PC-9 (cell line): Measurements from ENCODE around the gene RBFOX1. TPM values are rescaled to one million over a fixed set of nuclear protein-coding genes. Genes with fewer than 3 reads are reported as not detected.

Experiments used
- BruUV-seq: library from RNA; stranded (reverse); fragments of 400-500 nt; replicated peaks from 2 replicates; lab custom pipeline; 2021; lab: Mats Ljungman, UMichigan
- CTCF ChIA-PET: fragments of 300-600 bp; sonication (Branson Sonifier 250); formaldehyde crosslinking; loops from one replicate; lab custom pipeline; 2022; ENCODE audit warnings: antibody characterized with exemption; lab: Charles Lee
- POLR2A ChIA-PET: fragments of 300-600 bp; sonication (Branson Sonifier 250); formaldehyde crosslinking; loops from one replicate; lab custom pipeline; 2022; ENCODE audit warnings: antibody characterized with exemption; ENCODE audit not compliant: unreplicated experiment; lab: Charles Lee
- DNase-seq, 2 experiments: peaks; one replicate each; pipeline versions ENCODE4 v3.0.0 to v3.0.0-alpha.2; 2015 to 2022; ENCODE audit warnings: mixed read lengths in 1 of 2
- H2AFZ ChIP-seq: fragments of 200-600 bp; sonication (generic); 2 replicates; pipeline ENCODE4 v1.8.1; 2017; ENCODE audit warnings: antibody characterized with exemption
- H3F3A ChIP-seq: fragments of 200-600 bp; sonication (generic); 2 replicates; pipeline ENCODE4 v1.8.1; 2017; ENCODE audit warnings: antibody characterized with exemption, mild to moderate bottlenecking, low read depth; ENCODE audit not compliant: insufficient read depth
- H3K27ac ChIP-seq: fragments of 200-600 bp; sonication (generic); 2 replicates; pipeline ENCODE4 v1.6.1; 2016; ENCODE audit warnings: mixed run types
- H3K27me3 ChIP-seq: fragments of 200-600 bp; sonication (generic); 2 replicates; pipeline ENCODE4 v1.6.1; 2016; ENCODE audit warnings: low read depth, mixed run types; ENCODE audit not compliant: insufficient read depth
- H3K36me3 ChIP-seq: fragments of 200-600 bp; sonication (generic); 2 replicates; pipeline ENCODE4 v1.6.1; 2016; ENCODE audit warnings: low read depth, mixed run types
- H3K4me1 ChIP-seq: fragments of 200-600 bp; sonication (generic); replicated peaks from 2 replicates; pipeline ENCODE4 v1.6.1; 2016; ENCODE audit warnings: mixed run types; ENCODE audit not compliant: insufficient read depth
- H3K4me2 ChIP-seq: fragments of 200-600 bp; sonication (generic); 2 replicates; pipeline ENCODE4 v1.6.1; 2017; ENCODE audit warnings: mixed run types
- H3K4me3 ChIP-seq: fragments of 200-600 bp; sonication (generic); 2 replicates; pipeline ENCODE4 v1.6.1; 2016; ENCODE audit warnings: mixed run types
- H3K79me2 ChIP-seq: fragments of 200-600 bp; sonication (generic); 2 replicates; pipeline ENCODE4 v1.6.1; 2017; ENCODE audit warnings: low read depth, mixed run types
- H3K9me2 ChIP-seq: fragments of 200-600 bp; sonication (generic); 2 replicates; pipeline ENCODE4 v1.8.1; 2017; ENCODE audit warnings: mild to moderate bottlenecking; ENCODE audit not compliant: insufficient read depth
- H3K9me3 ChIP-seq: fragments of 200-600 bp; sonication (generic); 2 replicates; pipeline ENCODE4 v1.8.1; 2016; ENCODE audit warnings: low read depth; ENCODE audit not compliant: insufficient read depth
- H4K20me1 ChIP-seq: fragments of 200-600 bp; sonication (generic); 2 replicates; pipeline ENCODE4 v1.8.1; 2017; ENCODE audit not compliant: insufficient read depth
- CTCF ChIP-seq: fragments of 200-600 bp; sonication (generic); conservative IDR thresholded peaks from 2 replicates; pipeline ENCODE4 v1.6.1; 2017; ENCODE audit warnings: mixed run types, antibody characterized with exemption, mild to moderate bottlenecking, moderate library complexity
- EZH2 ChIP-seq: fragments of 200-600 bp; sonication (generic); IDR thresholded peaks from 2 replicates; pipeline ENCODE4 v1.8.0; 2017; ENCODE audit warnings: antibody characterized with exemption, low read depth
- intact Hi-C: fragments of 100-400 bp; cut with micrococcal nuclease; formaldehyde crosslinking; loops from one replicate; pipeline ENCODE4 v1.10.0; 2022; ENCODE audit not compliant: unreplicated experiment
- total RNA-seq: library from RNA; stranded (reverse); gene quantifications from 2 replicates; pipeline ENCODE4 v1.2.3, GENCODE V29; 2021

The RBFOX1 gene
- total RNA-seq, 1 experiment from 2014 or later, result not detected

- H3K27ac ChIP-seq, result no peak overlapping the region
- no peaks in the 10 kb centered on the region for H3K4me1 ChIP-seq
- no peaks in the 10 kb centered on the region for H4K20me1 ChIP-seq
- ChIA-PET POLR2A (no interaction called here), CTCF (no interaction called here)
- H3K9me2 ChIP-seq, result no peaks in the 10 kb centered on the region
- H3K9me3 ChIP-seq, result no peaks in the 10 kb centered on the region
- H3K79me2 ChIP-seq, result no peaks in the 10 kb centered on the region
- H3K36me3 ChIP-seq, result no peaks in the 10 kb centered on the region
- no peaks in the 10 kb centered on the region for H3F3A ChIP-seq
- intact Hi-C loops, result no loop called here
- no peak overlapping the region for H3K4me2 ChIP-seq
- DNase-seq, result no peak
- no peak overlapping the region for H3K4me3 ChIP-seq
- no peak overlapping the region for H2AFZ ChIP-seq
- peaks cover 22% of the 10 kb centered on the region for H3K27me3 ChIP-seq
- BruUV-seq, result no TSS peak
- TF ChIP-seq EZH2, result no peak
- TF ChIP-seq CTCF, result no peak
These were observed 229.3 kb downstream of the RBFOX1 start for GRCh38 chr16:7561908-7562405.

DNA sequence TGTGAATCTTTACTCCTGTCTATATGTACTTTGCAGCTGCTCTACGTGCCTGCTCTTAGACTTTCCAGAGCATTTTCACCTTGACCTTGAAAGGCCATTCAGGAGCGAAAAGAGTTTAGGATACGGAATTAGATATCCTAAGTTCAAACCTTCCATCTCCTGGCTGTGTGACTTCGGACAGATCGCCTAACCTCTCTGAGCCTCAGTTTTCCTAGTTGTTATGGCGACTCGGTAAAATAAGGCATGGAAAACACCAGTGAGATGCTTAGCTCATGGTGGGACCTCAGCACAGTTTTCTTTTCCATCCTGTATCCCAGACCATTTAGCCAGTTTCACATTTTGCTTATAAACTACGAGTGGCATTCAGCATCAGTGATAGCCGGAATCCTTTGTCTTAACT lies 233.7 kb downstream of the RBFOX1 start:
- TF ChIP-seq EZH2, result no peak
- no peak for TF ChIP-seq CTCF
- H4K20me1 ChIP-seq, result no peaks in the 10 kb centered on the region
- H3K27me3 ChIP-seq, result peaks cover 18% of the 10 kb centered on the region
- no peak overlapping the region for H3K27ac ChIP-seq
- H3K4me3 ChIP-seq, result no peak overlapping the region
- ChIA-PET CTCF (no interaction called here), POLR2A (no interaction called here)
- H3K9me3 ChIP-seq, result no peaks in the 10 kb centered on the region
- intact Hi-C loops, result no loop called here
- no peaks in the 10 kb centered on the region for H3K4me1 ChIP-seq
- H2AFZ ChIP-seq, result no peak overlapping the region
- no peak for DNase-seq
- no TSS peak for BruUV-seq
- no peaks in the 10 kb centered on the region for H3F3A ChIP-seq
- no peaks in the 10 kb centered on the region for H3K36me3 ChIP-seq
- no peaks in the 10 kb centered on the region for H3K79me2 ChIP-seq
- no peak overlapping the region for H3K4me2 ChIP-seq
- H3K9me2 ChIP-seq, result no peaks in the 10 kb centered on the region

GRCh38 chr16:7571366-7571765 lies 238.7 kb downstream of the RBFOX1 start:
- Histone ChIP-seq H2AFZ (no peak overlapping the region), H3K9me2 (no peaks in the 10 kb centered on the region), H3K4me3 (no peak overlapping the region), H3F3A (no peaks in the 10 kb centered on the region), H3K79me2 (no peaks in the 10 kb centered on the region), H3K4me1 (no peaks in the 10 kb centered on the region), H3K27me3 (peaks cover 5% of the 10 kb centered on the region), H3K36me3 (no peaks in the 10 kb centered on the region), H4K20me1 (no peaks in the 10 kb centered on the region), H3K9me3 (no peaks in the 10 kb centered on the region), H3K27ac (no peak overlapping the region), H3K4me2 (no peak overlapping the region)
- ChIA-PET CTCF (no interaction called here), POLR2A (no interaction called here)
- no peak for DNase-seq
- no TSS peak for BruUV-seq
- intact Hi-C loops, result no loop called here
- TF ChIP-seq CTCF (no peak), EZH2 (no peak)
